Measurements from ENCODE around the gene PKN2.
"Not testable (repeated sequence)": the region's sequence is repeated elsewhere in the genome, so short reads cannot be mapped to it uniquely, and the experiment has no call there.

GRCh38 chr1:88880717-88881116 is 196.6 kb downstream of the PKN2 start:
- TF ChIP-seq ZNF263 (CRISPR knock-in tag; IDR thresholded peaks at IDR 0.05; ENCODE audit: borderline replicate concordance); POLR2AphosphoS5 (IDR thresholded peaks at IDR 0.05; ENCODE audit: control insufficient read depth, insufficient read depth, low read depth, low read length); BDP1 (IDR thresholded peaks at IDR 0.05; ENCODE audit: insufficient read depth, insufficient read length); ZFP91 (CRISPR knock-in tag; IDR thresholded peaks at IDR 0.05); ZKSCAN8 (CRISPR knock-in tag; IDR thresholded peaks at IDR 0.05); CHD7 (IDR thresholded peaks at IDR 0.05; ENCODE audit: low read depth, low read length); NFIC (IDR thresholded peaks at IDR 0.05); ZNF311 (CRISPR knock-in tag; IDR thresholded peaks at IDR 0.05); ETV5 (CRISPR knock-in tag; IDR thresholded peaks at IDR 0.05; ENCODE audit: low read depth): not testable (repeated sequence)
- TF ChIP-seq, protein P1, sequence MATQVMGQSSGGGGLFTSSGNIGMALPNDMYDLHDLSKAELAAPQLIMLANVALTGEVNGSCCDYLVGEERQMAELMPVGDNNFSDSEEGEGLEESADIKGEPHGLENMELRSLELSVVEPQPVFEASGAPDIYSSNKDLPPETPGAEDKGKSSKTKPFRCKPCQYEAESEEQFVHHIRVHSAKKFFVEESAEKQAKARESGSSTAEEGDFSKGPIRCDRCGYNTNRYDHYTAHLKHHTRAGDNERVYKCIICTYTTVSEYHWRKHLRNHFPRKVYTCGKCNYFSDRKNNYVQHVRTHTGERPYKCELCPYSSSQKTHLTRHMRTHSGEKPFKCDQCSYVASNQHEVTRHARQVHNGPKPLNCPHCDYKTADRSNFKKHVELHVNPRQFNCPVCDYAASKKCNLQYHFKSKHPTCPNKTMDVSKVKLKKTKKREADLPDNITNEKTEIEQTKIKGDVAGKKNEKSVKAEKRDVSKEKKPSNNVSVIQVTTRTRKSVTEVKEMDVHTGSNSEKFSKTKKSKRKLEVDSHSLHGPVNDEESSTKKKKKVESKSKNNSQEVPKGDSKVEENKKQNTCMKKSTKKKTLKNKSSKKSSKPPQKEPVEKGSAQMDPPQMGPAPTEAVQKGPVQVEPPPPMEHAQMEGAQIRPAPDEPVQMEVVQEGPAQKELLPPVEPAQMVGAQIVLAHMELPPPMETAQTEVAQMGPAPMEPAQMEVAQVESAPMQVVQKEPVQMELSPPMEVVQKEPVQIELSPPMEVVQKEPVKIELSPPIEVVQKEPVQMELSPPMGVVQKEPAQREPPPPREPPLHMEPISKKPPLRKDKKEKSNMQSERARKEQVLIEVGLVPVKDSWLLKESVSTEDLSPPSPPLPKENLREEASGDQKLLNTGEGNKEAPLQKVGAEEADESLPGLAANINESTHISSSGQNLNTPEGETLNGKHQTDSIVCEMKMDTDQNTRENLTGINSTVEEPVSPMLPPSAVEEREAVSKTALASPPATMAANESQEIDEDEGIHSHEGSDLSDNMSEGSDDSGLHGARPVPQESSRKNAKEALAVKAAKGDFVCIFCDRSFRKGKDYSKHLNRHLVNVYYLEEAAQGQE (IDR thresholded peaks at IDR 0.05; ENCODE audit: borderline replicate concordance), result not testable (repeated sequence)
- TF ChIP-seq, protein P1 (CRISPR knock-in tag; IDR thresholded peaks at IDR 0.05; ENCODE audit: low read depth), result not testable (repeated sequence)
- TF ChIP-seq, protein P2, sequence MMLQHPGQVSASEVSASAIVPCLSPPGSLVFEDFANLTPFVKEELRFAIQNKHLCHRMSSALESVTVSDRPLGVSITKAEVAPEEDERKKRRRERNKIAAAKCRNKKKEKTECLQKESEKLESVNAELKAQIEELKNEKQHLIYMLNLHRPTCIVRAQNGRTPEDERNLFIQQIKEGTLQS (IDR thresholded peaks at IDR 0.05), result not testable (repeated sequence)
- TF ChIP-seq, protein P2 (CRISPR knock-in tag; conservative IDR thresholded peaks at IDR 0.05), result not testable (repeated sequence)

Data from K562 (cell line).